ENCODE measurements around the gene NUDT3.
A peak's percentile ranks its signal among the peaks of the same experiment; 100 is the strongest.

The NUDT3 gene

GRCh38 chr6:34238585-34239499 is 153.6 kb downstream of the NUDT3 start:
- no peak for DNase-seq (ENCODE audit: low read depth)

GRCh38 chr6:34237722-34238584 is 154.5 kb downstream of the NUDT3 start:
- DNase-seq (ENCODE audit: low read depth), result no peak

- no peak for DNase-seq (ENCODE audit: low read depth)
These were observed 155.2 kb downstream of the NUDT3 start for GRCh38 chr6:34237316-34237721.

GRCh38 chr6:34236443-34237315 is 155.8 kb downstream of the NUDT3 start, which contains the start of gene HMGA1:
Gene HMGA1, plus strand, starts transcription at chr6:34236873. Its CDS starts 3,908 bp downstream, at chr6:34240781.
- peak; percentile 83 for DNase-seq (ENCODE audit: low read depth)

GRCh38 chr6:34236131-34236442 is 156.4 kb downstream of the NUDT3 start:
- no peak for DNase-seq (ENCODE audit: low read depth)

GRCh38 chr6:34235307-34236130 is 156.9 kb downstream of the NUDT3 start:
- DNase-seq (ENCODE audit: low read depth), result no peak

GRCh38 chr6:34234667-34235306 is 157.7 kb downstream of the NUDT3 start:
- no peak for DNase-seq (ENCODE audit: low read depth)

GRCh38 chr6:34233867-34234266 is 158.6 kb downstream of the NUDT3 start:
- DNase-seq (ENCODE audit: low read depth), result no peak

GRCh38 chr6:34232901-34233300 is 159.6 kb downstream of the NUDT3 start:
- no peak for DNase-seq (ENCODE audit: low read depth)

- DNase-seq (ENCODE audit: low read depth), result no peak
These were observed 160.7 kb downstream of the NUDT3 start for GRCh38 chr6:34231566-34232336.

GRCh38 chr6:34230653-34231371 is 161.7 kb downstream of the NUDT3 start:
- DNase-seq (ENCODE audit: low read depth), result peak; percentile 81

GRCh38 chr6:34229877-34230276 is 162.6 kb downstream of the NUDT3 start:
- DNase-seq (ENCODE audit: low read depth), result no peak
